PC-3 (cell line): ENCODE results near the gene LMAN2. TPM values are rescaled to one million over a fixed set of nuclear protein-coding genes. Genes with fewer than 3 reads are reported as not detected.

ENCODE experiments used
- ATAC-seq: fragments of 200-7000 bp; cut with Tn5 transposase; 2 replicates; pipeline ENCODE4 v1.9.1; 2020; ENCODE audit warnings: mild to moderate bottlenecking, moderate library complexity
- BruUV-seq: library from RNA; stranded (reverse); fragments of 400-500 nt; replicated peaks from 2 replicates; lab custom pipeline; 2021; lab: Mats Ljungman, UMichigan
- CTCF ChIA-PET: fragments of 300-600 bp; sonication (Branson Sonifier 250); formaldehyde crosslinking; loops from one replicate; lab custom pipeline; 2022; ENCODE audit warnings: antibody characterized with exemption; lab: Charles Lee
- POLR2A ChIA-PET: fragments of 300-600 bp; sonication (Branson Sonifier 250); formaldehyde crosslinking; loops from one replicate; lab custom pipeline; 2022; ENCODE audit warnings: antibody characterized with exemption; ENCODE audit not compliant: unreplicated experiment; lab: Charles Lee
- DNase-seq: peaks from one replicate; pipeline ENCODE4 v3.0.0-alpha.2; 2015
- H2AFZ ChIP-seq: fragments of 300-600 bp; sonication (generic); 2 replicates; pipeline ENCODE4 v1.6.0; 2016; ENCODE audit warnings: antibody characterized with exemption, low read length
- H3F3A ChIP-seq: fragments of 300-600 bp; sonication (generic); one replicate; pipeline ENCODE4 v1.6.0; 2017; ENCODE audit warnings: antibody characterized with exemption, low read length, control low read depth, mild to moderate bottlenecking; ENCODE audit not compliant: unreplicated experiment
- H3K27ac ChIP-seq: fragments of 300-600 bp; sonication (generic); 2 replicates; pipeline ENCODE4 v1.5.1; 2016; ENCODE audit warnings: mild to moderate bottlenecking, low read length
- H3K27me3 ChIP-seq: fragments of 300-600 bp; sonication (generic); 2 replicates; pipeline ENCODE4 v1.6.1; 2016; ENCODE audit warnings: low read length, mixed read lengths
- H3K36me3 ChIP-seq: fragments of 300-600 bp; sonication (generic); 2 replicates; pipeline ENCODE4 v1.6.1; 2016; ENCODE audit warnings: low read depth, mixed run types, low read length, mixed read lengths
- H3K4me1 ChIP-seq: fragments of 300-600 bp; sonication (generic); 2 replicates; pipeline ENCODE4 v1.5.1; 2016; ENCODE audit warnings: low read length; ENCODE audit not compliant: insufficient read depth
- H3K4me2 ChIP-seq: fragments of 300-600 bp; sonication (generic); 2 replicates; pipeline ENCODE4 v1.6.0; 2016; ENCODE audit warnings: low read length
- H3K4me3 ChIP-seq: fragments of 300-600 bp; sonication (generic); 2 replicates; pipeline ENCODE4 v1.5.1; 2016; ENCODE audit warnings: mild to moderate bottlenecking, low read length, mixed read lengths
- H3K79me2 ChIP-seq: fragments of 300-600 bp; sonication (generic); 2 replicates; pipeline ENCODE4 v1.6.1; 2017; ENCODE audit warnings: low read length, mixed read lengths
- H3K9ac ChIP-seq: fragments of 300-600 bp; sonication (generic); 2 replicates; pipeline ENCODE4 v1.6.0; 2016; ENCODE audit warnings: mild to moderate bottlenecking, low read length
- H3K9me2 ChIP-seq: fragments of 300-600 bp; sonication (generic); replicated peaks from 2 replicates; pipeline ENCODE4 v1.6.1; 2016; ENCODE audit warnings: mixed run types, low read length, mixed read lengths
- H3K9me3 ChIP-seq: fragments of 300-600 bp; sonication (generic); 2 replicates; pipeline ENCODE4 v1.6.1; 2016; ENCODE audit warnings: low read length, mixed read lengths
- H4K20me1 ChIP-seq: fragments of 300-600 bp; sonication (generic); 2 replicates; pipeline ENCODE4 v1.6.1; 2016; ENCODE audit warnings: low read length, mixed read lengths
- EZH2 ChIP-seq: fragments of 300-600 bp; sonication (generic); IDR thresholded peaks from one replicate; pipeline ENCODE4 v1.6.1; 2017; ENCODE audit warnings: antibody characterized with exemption, mild to moderate bottlenecking, low read length; ENCODE audit not compliant: unreplicated experiment
- EZH2phosphoT487 ChIP-seq: fragments of 300-600 bp; sonication (generic); IDR thresholded peaks from 2 replicates; pipeline ENCODE4 v1.6.1; 2018; ENCODE audit warnings: mild to moderate bottlenecking, antibody characterized with exemption, low read length, borderline replicate concordance
- intact Hi-C: fragments of 100-400 bp; cut with micrococcal nuclease; formaldehyde crosslinking; loops from 2 replicates; pipeline ENCODE4 v1.9.0; 2023
- total RNA-seq: library from RNA; depleted of rRNA; stranded (reverse); fragments of >200 nt; gene quantifications from 2 replicates; pipeline ENCODE4 v1.2.3, GENCODE V29; 2014
- TF ChIP-seq, protein P1 (sequence below): fragments of 300-600 bp; sonication (generic); conservative IDR thresholded peaks from 2 replicates; pipeline ENCODE4 v1.5.1; 2017; ENCODE audit warnings: antibody characterized with exemption, low read depth, mild to moderate bottlenecking, low read length

The LMAN2 gene
- total RNA-seq, 1 experiment from 2014 or later: 310 TPM

DNA sequence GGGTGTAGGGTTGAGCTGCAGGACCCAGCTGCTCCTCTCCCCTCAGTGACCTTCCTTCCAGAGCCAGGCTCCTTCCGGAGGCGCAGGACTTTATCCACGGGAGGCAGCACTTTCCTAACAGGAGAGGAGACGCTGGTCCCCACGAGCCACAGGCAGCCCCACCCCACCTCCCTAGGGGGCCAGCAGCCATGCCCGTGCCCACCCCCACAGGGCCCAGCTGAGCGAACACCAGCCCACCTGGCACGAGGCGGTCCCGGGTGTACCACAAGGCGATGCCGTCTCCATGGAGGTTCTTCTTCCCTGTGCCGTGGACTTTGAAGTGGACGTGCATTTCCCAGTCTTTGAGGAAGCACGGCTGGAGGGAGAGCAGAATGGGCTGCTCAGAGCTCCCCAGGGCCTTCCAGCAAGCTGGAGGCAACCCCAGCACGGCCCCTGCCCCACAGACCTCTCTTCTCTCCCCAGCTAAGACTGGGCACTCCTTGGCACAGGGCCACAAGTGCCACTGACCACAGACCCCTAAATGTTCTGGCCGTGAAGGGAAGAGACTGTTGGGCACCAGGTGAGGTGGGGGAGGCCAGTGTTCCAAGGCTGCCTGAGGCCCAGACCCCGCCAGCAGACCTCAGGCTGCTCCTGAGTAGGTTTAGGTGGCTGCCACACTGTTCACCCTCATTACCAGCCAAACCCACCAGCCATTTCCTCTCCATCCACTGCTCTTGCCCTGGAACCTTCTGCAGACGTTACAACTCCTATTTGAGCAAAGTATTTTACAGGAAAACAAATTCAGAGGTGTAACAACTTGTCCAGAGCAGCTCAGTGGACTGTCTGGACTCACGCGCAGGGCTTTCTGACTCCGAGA is 13.0 kb downstream of the LMAN2 start:
- Histone ChIP-seq H4K20me1 (0 out of 2 replicates have a peak, but pooled peaks cover 4% of the 10 kb centered on the region), H3K9me3 (no peaks in the 10 kb centered on the region), H3K9me2 (no peaks in the 10 kb centered on the region), H3K27me3 (no peaks in the 10 kb centered on the region), H3K36me3 (peaks cover 25% of the 10 kb centered on the region; the same call in 1 of the 2 replicates), H3F3A (no peaks in the 10 kb centered on the region), H3K9ac (no peak overlapping the region), H3K27ac (no peak overlapping the region), H3K79me2 (peaks cover 36% of the 10 kb centered on the region), H2AFZ (no peak overlapping the region), H3K4me3 (no peak overlapping the region), H3K4me2 (no peak overlapping the region), H3K4me1 (no peaks in the 10 kb centered on the region)
- TF ChIP-seq EZH2 (no peak), EZH2phosphoT487 (no peak)
- TF ChIP-seq, protein P1, sequence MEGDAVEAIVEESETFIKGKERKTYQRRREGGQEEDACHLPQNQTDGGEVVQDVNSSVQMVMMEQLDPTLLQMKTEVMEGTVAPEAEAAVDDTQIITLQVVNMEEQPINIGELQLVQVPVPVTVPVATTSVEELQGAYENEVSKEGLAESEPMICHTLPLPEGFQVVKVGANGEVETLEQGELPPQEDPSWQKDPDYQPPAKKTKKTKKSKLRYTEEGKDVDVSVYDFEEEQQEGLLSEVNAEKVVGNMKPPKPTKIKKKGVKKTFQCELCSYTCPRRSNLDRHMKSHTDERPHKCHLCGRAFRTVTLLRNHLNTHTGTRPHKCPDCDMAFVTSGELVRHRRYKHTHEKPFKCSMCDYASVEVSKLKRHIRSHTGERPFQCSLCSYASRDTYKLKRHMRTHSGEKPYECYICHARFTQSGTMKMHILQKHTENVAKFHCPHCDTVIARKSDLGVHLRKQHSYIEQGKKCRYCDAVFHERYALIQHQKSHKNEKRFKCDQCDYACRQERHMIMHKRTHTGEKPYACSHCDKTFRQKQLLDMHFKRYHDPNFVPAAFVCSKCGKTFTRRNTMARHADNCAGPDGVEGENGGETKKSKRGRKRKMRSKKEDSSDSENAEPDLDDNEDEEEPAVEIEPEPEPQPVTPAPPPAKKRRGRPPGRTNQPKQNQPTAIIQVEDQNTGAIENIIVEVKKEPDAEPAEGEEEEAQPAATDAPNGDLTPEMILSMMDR: no peak
- ChIA-PET CTCF (no interaction called here), POLR2A (interaction anchor here (0.7 kb wide), 1 partner anchor 10 kb away, joined by 5 read pairs; no protein-coding TSS in a partner anchor)
- BruUV-seq: no TSS peak
- ATAC-seq (no peak), DNase-seq (no peak)
- intact Hi-C loops: no loop called here

DNA sequence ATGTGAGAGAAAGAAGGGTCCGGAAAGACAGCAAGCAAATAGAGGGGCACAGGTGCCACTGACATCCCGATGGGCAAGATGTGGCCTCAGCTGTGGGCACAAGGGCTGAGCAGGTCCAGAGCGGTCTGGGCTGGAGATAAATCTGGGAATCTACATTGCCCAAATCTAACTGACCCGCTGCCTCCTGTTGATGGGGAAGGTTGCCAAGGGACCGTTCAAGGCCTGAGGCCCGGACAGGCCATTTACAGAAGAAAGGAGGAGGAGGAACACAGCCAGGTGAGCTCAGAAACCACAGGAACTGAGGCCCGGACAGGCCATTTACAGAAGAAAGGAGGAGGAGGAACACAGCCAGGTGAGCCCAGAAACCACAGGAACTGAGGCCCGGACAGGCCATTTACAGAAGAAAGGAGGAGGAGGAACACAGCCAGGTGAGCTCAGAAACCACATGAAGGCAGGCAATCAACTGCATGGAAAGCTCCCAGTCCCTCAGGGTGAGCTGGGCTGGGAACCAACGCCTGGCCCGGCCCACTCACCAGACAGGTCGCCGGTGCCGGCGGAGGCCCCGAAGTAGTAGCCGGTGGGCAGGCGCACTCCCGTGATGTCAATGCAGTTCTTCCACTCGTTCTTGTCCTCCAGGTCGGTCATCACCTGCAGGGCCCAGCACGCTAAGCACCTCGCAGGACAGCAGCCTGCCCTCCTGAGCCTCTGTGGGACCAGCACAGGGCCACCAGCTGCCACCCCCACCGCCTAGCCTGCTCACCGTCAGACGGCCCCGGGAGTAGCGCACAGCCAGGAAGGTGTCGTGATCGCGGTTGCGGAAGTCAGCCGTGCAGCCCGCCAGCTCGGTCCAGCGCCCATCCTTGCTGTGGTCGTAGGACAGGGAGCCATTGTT is 14.6 kb downstream of the LMAN2 start:
- H3K36me3 ChIP-seq: peaks cover 21% of the 10 kb centered on the region; the same call in 1 of the 2 replicates
- no peaks in the 10 kb centered on the region for H3K9me2 ChIP-seq
- no peak overlapping the region for H3K4me3 ChIP-seq
- no peak overlapping the region for H3K27ac ChIP-seq
- ATAC-seq: no peak
- intact Hi-C loops: loop anchor here (1.0 kb wide), 1 partner anchor 19 kb away; no protein-coding TSS in a partner anchor
- no peak for DNase-seq
- peaks cover 25% of the 10 kb centered on the region for H3K79me2 ChIP-seq
- H3K9me3 ChIP-seq: no peaks in the 10 kb centered on the region
- no peaks in the 10 kb centered on the region for H3K27me3 ChIP-seq
- BruUV-seq: no TSS peak
- ChIA-PET POLR2A (no interaction called here), CTCF (no interaction called here)
- no peaks in the 10 kb centered on the region for H3F3A ChIP-seq
- H3K4me1 ChIP-seq: no peaks in the 10 kb centered on the region
- H3K4me2 ChIP-seq: no peak overlapping the region
- TF ChIP-seq, protein P1: no peak
- TF ChIP-seq EZH2: no peak
- no peak for TF ChIP-seq EZH2phosphoT487
- 0 out of 2 replicates have a peak, but pooled peaks cover 4% of the 10 kb centered on the region for H4K20me1 ChIP-seq
- H3K9ac ChIP-seq: no peak overlapping the region
- no peak overlapping the region for H2AFZ ChIP-seq
